NCI-H524 (cell line): ENCODE results near the gene FAM76B.
A peak's percentile ranks its signal among the peaks of the same experiment; 100 is the strongest.

Experiments used
- DNase-seq, 2 experiments: peaks; one replicate each; lab custom pipeline; 2025; lab: John Stamatoyannopoulos, UW

FAM76B gene

GRCh38 chr11:95792200-95792599 is 2.6 kb upstream of the FAM76B start:
- no peak for DNase-seq

- no peak for DNase-seq
Measured at GRCh38 chr11:95791709-95792033, 2.1 kb upstream of the FAM76B start.

GRCh38 chr11:95790933-95791708 is 1.5 kb upstream of the FAM76B start:
- DNase-seq, result peak in 1 of 2 experiments; percentile 65

GRCh38 chr11:95790123-95790932 is 746 bp upstream of the FAM76B start, which contains the start of gene CEP57:
Gene CEP57 (plus strand): TSS chr11:95790498. CDS start chr11:95790699, 201 bp downstream.
- peak; percentile 91 to 96 for DNase-seq

- peak in 1 of 2 experiments; percentile 58 for DNase-seq
Measured at GRCh38 chr11:95788921-95789505, 569 bp downstream of the FAM76B start.

GRCh38 chr11:95780544-95780943 is 9.0 kb downstream of the FAM76B start:
- DNase-seq, result no peak

GRCh38 chr11:95778699-95779098 is 10.9 kb downstream of the FAM76B start:
- DNase-seq, result no peak

- DNase-seq, result no peak
Measured at GRCh38 chr11:95776859-95777258, 12.7 kb downstream of the FAM76B start.

- no peak for DNase-seq
Measured at GRCh38 chr11:95768521-95768920, 21.1 kb downstream of the FAM76B start.

- DNase-seq, result no peak
Measured at GRCh38 chr11:95767498-95767897, 22.1 kb downstream of the FAM76B start.

- no peak for DNase-seq
Measured at GRCh38 chr11:95766701-95767100, 22.9 kb downstream of the FAM76B start.

- DNase-seq, result peak in 1 of 2 experiments; percentile 47
Measured at GRCh38 chr11:95764267-95764898, 25.2 kb downstream of the FAM76B start.

- no peak for DNase-seq
Measured at GRCh38 chr11:95762534-95762933, 27.0 kb downstream of the FAM76B start.

- peak in 1 of 2 experiments; percentile 13 for DNase-seq
Measured at GRCh38 chr11:95760941-95761340, 28.6 kb downstream of the FAM76B start.

GRCh38 chr11:95751515-95751914 is 38.1 kb downstream of the FAM76B start:
- DNase-seq, result no peak

GRCh38 chr11:95750101-95750500 is 39.5 kb downstream of the FAM76B start:
- DNase-seq, result no peak

- peak in 1 of 2 experiments; percentile 43 for DNase-seq
Measured at GRCh38 chr11:95739108-95739938, 50.3 kb downstream of the FAM76B start.

- no peak for DNase-seq
Measured at GRCh38 chr11:95736809-95737208, 52.8 kb downstream of the FAM76B start.

- no peak for DNase-seq
Measured at GRCh38 chr11:95736355-95736754, 53.2 kb downstream of the FAM76B start.

- DNase-seq, result no peak
Measured at GRCh38 chr11:95734009-95734572, 55.5 kb downstream of the FAM76B start.
